DMS114 treated with DMSO at 0.1 percent for 48 hours (cell line): Measurements from ENCODE around the gene C10orf67.
"Not testable (repeated sequence)": the region's sequence is repeated elsewhere in the genome, so short reads cannot be mapped to it uniquely, and the experiment has no call there.

Experiments
- DNase-seq: peaks from one replicate; lab custom pipeline; 2025; ENCODE audit not compliant: unreplicated experiment; lab: John Stamatoyannopoulos, UW

Gene C10orf67

GRCh38 chr10:23362879-23363792 is 18.5 kb upstream of the C10orf67 start:
- no peak for DNase-seq

DNA sequence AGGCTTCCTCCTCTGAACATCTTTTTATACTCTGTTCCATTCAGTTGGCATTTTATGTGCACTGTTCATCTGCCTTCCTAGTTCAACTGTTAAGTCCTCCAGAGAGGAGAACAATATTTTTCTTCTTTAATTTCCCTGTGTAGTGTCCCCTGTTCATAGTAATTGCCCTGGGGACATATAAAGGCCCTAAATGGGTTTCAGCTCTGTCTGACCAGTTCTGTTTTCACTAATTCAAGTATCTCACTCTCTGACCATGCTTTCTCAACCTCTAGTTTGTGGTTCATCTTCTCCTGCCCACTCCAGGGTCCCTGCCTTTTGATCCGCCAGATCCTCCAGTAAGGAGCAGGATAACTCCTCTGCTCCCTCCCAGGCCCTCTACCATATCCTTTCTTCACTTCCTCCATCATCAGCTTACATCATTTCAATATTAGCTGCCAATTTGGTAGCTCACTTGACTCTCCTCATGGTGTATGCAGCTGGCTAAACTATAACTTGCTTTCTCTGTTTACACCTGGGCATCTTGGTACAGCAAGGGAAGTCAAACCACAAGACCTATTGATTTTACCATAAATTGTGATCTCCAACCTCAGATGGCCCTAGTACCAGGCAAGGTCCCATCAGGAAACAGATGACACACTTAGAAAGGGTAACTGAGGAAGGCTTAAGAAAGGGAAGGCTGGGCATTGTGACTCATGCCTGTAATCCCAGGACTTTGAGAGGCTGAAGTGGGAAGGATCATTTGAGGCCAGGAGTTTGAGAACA is 17.7 kb upstream of the C10orf67 start:
- DNase-seq, result no peak

DNA sequence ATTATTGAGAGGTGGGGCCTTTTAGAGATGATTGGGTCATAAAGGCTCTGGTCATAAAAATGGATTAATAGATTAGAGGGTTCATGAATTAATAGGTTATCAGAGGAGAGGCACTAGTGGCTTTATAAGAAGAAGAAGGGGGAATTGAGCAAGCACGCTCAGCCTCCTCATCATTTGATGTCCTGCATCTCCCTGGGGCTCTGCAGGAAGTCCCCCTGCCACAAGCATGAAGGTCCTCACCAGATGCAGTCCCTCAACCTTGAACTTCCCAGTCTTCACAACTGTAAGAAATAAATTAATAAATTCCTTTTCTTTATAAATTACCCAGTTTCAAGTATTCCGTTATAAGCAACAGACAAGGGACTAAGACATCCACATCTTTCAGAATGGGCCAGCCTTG is 17.1 kb upstream of the C10orf67 start:
- no peak for DNase-seq

- DNase-seq, result no peak
Observed at GRCh38 chr10:23359692-23360380, 15.2 kb upstream of the C10orf67 start.

DNA sequence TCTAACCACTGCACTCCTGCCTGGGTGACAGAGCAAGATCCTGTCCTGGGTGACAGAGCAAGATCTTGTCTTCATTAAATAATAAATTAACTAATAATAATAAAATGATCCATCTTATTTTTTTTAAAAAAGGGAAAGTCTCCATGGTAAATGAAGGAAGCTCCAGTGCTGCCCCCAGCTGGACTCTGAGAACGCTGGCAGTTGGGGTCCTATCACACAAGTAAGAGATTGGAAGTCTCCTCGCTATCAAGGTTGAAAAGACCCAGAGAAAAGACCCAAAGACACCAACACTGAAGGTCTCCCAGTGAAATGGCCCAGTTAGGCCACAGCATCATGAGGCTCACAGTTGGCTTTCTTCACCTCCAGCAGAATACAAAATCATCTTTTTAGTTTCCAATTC is 13.8 kb upstream of the C10orf67 start:
- no peak for DNase-seq

- no peak for DNase-seq
Observed at GRCh38 chr10:23354630-23355279, 10.2 kb upstream of the C10orf67 start.

- DNase-seq, result no peak
Observed at GRCh38 chr10:23351926-23352519, 7.4 kb upstream of the C10orf67 start.

- not testable (repeated sequence) for DNase-seq
Observed at GRCh38 chr10:23350706-23351105, 6.1 kb upstream of the C10orf67 start.

GRCh38 chr10:23345861-23346260 is 1.3 kb upstream of the C10orf67 start:
- no peak for DNase-seq

GRCh38 chr10:23343591-23344240 is 881 bp downstream of the C10orf67 start:
- DNase-seq, result no peak

DNA sequence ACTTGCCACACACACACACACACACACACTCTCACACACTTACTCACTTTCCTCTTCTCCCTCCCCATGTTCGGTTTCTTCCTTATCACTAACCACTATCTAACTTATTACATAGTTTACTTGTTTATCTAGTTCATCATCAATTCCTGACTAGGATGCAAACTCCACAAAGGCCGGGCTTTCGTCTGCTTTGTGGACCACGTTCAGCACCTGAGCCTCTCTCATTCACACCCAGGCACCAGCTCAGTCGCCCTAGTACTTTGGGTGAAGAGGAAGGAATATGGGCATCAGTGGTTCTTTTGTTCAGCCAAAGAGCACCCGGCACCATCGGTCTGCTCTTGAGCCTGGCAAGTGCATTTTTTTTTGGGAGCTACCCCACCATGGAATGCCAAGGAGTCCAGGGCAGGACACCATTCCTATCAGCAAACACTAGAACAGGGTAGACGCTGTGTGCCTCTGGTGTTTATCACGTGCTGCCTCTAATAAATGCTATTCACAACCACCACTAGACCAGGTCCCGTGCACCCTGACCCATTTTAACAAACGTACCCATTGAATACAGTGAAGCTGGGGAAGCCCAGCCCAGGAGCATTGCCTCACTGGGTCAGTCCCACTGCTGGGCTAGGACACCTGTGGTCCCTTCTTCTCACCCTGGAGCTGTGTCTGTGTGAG is 2.2 kb downstream of the C10orf67 start:
- no peak for DNase-seq

DNA sequence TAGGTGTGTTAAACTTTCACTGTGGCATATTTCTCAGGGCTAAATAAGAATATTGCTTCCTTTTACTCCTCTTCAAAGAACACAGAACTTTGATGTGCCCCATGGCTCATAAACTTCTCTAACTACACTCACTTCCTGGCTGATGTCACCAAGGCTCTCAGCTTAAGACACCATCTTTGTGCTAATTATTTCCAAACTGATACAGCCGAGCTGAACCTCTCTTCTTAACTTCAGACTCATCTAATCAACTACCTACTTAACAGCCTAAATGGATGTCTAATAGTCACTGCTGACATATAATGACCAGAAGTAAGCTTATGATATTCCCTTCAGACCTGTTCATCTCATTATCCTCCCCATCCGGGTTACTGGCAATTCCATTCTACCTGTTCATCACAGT is 3.6 kb downstream of the C10orf67 start:
- DNase-seq, result no peak

DNA sequence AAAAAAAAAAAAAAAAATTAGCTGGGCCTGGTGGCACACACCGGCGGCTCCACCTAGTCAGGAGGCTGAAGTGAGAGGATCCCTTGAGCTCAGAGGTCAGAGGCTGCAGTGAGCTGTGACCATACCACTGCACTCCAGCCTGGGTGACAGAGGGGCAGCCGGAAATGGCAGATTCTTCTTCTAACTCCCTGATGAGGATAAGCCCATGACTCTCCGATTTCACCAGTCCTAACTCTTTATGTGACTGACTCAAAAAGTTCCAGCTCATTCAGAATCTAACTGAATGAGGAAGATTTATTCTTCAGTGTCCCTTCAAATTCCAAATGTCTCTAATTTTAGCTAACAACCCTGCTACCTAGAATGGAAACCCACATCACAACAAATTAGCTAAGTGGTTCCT is 4.2 kb downstream of the C10orf67 start:
- no peak for DNase-seq

DNA sequence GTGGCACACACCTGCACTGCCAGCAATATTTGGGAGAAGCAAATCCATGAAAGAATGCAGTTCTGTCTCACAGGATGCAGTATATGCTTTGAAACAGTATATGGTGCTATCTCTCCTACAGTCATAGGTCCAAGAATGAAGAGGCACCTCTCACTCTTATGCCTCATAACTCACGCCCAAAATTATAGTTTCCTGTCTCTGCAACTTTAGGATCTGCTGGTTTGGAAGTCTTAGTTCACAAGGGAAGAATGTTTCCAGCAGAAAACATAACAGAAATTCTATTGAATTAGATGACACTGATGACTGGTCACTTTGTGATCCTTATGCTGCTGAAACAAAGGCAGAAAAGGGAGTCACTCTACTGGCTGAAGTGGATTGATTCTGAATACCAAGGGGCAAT is 5.7 kb downstream of the C10orf67 start:
- DNase-seq, result no peak

GRCh38 chr10:23338155-23338828 is 6.3 kb downstream of the C10orf67 start:
- no peak for DNase-seq

- no peak for DNase-seq
Observed at GRCh38 chr10:23337616-23338015, 7.0 kb downstream of the C10orf67 start.

- DNase-seq, result no peak
Observed at GRCh38 chr10:23331567-23332301, 12.9 kb downstream of the C10orf67 start.

DNA sequence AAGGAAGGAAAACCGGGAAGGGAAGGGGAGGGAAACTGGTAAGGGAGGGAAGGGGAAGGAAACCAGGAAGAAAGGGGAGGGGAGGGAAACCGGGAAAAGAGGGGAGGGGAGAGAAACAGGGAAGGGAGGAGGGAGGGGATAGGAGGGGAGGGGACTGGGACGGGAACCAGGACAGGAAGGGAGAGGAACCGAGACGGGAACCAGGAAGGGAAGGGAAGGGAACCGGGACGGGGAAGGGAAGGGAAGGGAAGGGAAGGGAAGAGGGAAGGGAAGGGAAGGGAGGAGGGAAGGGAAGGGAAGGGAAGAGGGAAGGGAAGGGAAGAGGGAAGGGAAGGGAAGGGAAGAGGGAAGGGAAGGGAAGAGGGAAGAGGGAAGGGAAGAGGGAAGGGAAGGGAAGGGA is 13.6 kb downstream of the C10orf67 start:
- no peak for DNase-seq
